C4-2B (cell line): ENCODE data around the gene IL13RA2.

Experiments
- ZFX ChIP-seq: fragments of 450-650 bp; IDR thresholded peaks from 2 replicates; pipeline ENCODE4 v1.6.1; 2017
- TF ChIP-seq, protein P1 (sequence below): fragments of 450-650 bp; conservative IDR thresholded peaks from 2 replicates; pipeline ENCODE4 v1.5.1; 2017; ENCODE audit warnings: mild to moderate bottlenecking

DNA sequence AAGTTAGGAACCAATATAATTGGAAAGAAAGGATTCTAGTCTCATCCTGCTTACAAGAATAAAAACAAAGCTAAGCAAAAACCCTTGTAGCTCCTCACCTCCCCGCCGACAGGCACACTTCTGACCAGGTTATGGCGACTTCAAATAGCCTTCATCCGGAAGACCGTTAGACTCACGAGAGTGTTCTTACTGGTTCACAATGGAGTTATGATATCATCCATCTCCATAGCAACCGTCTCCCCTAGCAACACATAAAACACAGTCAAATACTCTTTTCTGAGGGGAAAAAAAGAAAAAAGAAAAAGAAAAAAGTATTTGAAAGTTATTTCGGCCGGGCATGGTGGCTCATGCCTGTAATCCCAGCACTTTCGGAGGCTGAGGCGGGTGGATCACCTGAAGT, at the start of gene IL13RA2:
- TF ChIP-seq, protein P1, sequence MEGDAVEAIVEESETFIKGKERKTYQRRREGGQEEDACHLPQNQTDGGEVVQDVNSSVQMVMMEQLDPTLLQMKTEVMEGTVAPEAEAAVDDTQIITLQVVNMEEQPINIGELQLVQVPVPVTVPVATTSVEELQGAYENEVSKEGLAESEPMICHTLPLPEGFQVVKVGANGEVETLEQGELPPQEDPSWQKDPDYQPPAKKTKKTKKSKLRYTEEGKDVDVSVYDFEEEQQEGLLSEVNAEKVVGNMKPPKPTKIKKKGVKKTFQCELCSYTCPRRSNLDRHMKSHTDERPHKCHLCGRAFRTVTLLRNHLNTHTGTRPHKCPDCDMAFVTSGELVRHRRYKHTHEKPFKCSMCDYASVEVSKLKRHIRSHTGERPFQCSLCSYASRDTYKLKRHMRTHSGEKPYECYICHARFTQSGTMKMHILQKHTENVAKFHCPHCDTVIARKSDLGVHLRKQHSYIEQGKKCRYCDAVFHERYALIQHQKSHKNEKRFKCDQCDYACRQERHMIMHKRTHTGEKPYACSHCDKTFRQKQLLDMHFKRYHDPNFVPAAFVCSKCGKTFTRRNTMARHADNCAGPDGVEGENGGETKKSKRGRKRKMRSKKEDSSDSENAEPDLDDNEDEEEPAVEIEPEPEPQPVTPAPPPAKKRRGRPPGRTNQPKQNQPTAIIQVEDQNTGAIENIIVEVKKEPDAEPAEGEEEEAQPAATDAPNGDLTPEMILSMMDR: no peak
- no peak for TF ChIP-seq ZFX
